Measurements from ENCODE around the gene TBC1D1.

GRCh38 chr4:37862961-37863360 is 27.9 kb upstream of the TBC1D1 start:
- TF ChIP-seq CTCF (optimal IDR thresholded peaks at IDR 0.05 in 1 of 3, IDR thresholded peaks at IDR 0.05 in 1 of 3, conservative IDR thresholded peaks at IDR 0.05 in 1 of 3; ENCODE audit: extremely low read depth in 1 of 3, insufficient read depth in 2 of 3, low read length in 3 of 3) = no peak
- no peak for TF ChIP-seq EZH2 (IDR thresholded peaks at IDR 0.05; ENCODE audit: low read length)

Measured in keratinocyte (primary cell).